Mesothelial cell of epicardium (in vitro differentiated cells): Measurements from ENCODE around the gene PAX6. TPM values are rescaled to one million over a fixed set of nuclear protein-coding genes. Genes with fewer than 3 reads are reported as not detected.

Experiments
- DNase-seq, 2 experiments: peaks; one replicate each; pipeline ENCODE4 v3.0.0; 2021; ENCODE audit warnings: low spot score in 2 of 2; ENCODE audit not compliant: unreplicated experiment in 2 of 2
- H3K27ac Mint-ChIP-seq: 2 replicates; pipeline ENCODE4 v1.8.0; 2021; ENCODE audit warnings: mixed read lengths
- H3K27me3 Mint-ChIP-seq: 2 replicates; pipeline ENCODE4 v1.8.0; 2021; ENCODE audit warnings: low read depth, mixed read lengths
- H3K36me3 Mint-ChIP-seq: 2 replicates; pipeline ENCODE4 v1.8.0; 2021; ENCODE audit warnings: mixed read lengths
- H3K4me1 Mint-ChIP-seq: 2 replicates; pipeline ENCODE4 v1.8.0; 2021; ENCODE audit warnings: mixed read lengths
- H3K4me3 Mint-ChIP-seq: 2 replicates; pipeline ENCODE4 v1.8.0; 2021; ENCODE audit warnings: mild to moderate bottlenecking, moderate library complexity, mixed read lengths
- H3K9me3 Mint-ChIP-seq: 2 replicates; pipeline ENCODE4 v1.8.0; 2021; ENCODE audit warnings: mixed read lengths
- total RNA-seq: library from RNA; stranded (reverse); gene quantifications from 3 replicates; pipeline ENCODE4 v1.2.1, GENCODE V29; 2021
- TF ChIP-seq, protein P1 (sequence below): fragments of 200-600 bp; sonication (generic); IDR thresholded peaks from one replicate; pipeline ENCODE4 v1.5.0; 2021; ENCODE audit warnings: antibody characterized with exemption; ENCODE audit not compliant: unreplicated experiment

The PAX6 gene
- total RNA-seq, 1 donor from 2014 or later = not detected

DNA sequence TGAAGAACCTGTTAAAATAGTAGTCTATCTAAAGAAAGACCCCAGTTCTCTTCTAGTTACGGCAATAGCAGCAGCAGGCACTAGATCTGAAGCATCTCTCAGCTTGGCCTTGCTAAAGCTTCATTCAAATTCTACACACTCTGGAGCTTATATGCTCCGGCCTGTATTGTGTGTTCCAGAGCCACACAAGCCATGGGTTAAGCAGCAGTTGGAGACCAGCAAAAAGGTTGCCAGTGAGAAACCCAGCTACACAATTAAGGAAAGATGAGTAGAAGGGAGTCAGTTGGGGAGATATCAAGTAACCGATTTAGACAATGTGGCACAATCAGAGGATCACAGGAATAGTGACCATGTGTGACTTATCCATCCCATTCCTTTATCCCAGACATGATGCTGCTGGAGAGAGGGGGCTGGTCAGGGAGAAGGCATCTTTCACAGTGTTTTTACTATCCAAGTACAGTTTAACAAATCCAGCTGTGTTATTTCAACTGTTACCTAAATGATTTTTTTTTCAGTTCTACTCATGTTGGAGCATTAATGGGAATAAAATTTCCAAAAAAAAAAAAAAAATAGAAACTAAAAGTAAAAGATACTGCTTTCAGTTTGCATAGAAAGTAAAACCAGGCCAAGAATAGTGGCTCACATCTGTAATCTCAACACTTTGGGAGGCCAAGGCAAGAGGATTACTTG lies 41.0 kb downstream of the PAX6 start:
- Mint-ChIP-seq H3K4me3 (no peak overlapping the region), H3K27me3 (no peaks in the 10 kb centered on the region), H3K9me3 (no peaks in the 10 kb centered on the region), H3K36me3 (no peaks in the 10 kb centered on the region), H3K4me1 (no peaks in the 10 kb centered on the region), H3K27ac (no peak overlapping the region)
- TF ChIP-seq, protein P1, sequence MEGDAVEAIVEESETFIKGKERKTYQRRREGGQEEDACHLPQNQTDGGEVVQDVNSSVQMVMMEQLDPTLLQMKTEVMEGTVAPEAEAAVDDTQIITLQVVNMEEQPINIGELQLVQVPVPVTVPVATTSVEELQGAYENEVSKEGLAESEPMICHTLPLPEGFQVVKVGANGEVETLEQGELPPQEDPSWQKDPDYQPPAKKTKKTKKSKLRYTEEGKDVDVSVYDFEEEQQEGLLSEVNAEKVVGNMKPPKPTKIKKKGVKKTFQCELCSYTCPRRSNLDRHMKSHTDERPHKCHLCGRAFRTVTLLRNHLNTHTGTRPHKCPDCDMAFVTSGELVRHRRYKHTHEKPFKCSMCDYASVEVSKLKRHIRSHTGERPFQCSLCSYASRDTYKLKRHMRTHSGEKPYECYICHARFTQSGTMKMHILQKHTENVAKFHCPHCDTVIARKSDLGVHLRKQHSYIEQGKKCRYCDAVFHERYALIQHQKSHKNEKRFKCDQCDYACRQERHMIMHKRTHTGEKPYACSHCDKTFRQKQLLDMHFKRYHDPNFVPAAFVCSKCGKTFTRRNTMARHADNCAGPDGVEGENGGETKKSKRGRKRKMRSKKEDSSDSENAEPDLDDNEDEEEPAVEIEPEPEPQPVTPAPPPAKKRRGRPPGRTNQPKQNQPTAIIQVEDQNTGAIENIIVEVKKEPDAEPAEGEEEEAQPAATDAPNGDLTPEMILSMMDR = no peak
- DNase-seq = no peak

DNA sequence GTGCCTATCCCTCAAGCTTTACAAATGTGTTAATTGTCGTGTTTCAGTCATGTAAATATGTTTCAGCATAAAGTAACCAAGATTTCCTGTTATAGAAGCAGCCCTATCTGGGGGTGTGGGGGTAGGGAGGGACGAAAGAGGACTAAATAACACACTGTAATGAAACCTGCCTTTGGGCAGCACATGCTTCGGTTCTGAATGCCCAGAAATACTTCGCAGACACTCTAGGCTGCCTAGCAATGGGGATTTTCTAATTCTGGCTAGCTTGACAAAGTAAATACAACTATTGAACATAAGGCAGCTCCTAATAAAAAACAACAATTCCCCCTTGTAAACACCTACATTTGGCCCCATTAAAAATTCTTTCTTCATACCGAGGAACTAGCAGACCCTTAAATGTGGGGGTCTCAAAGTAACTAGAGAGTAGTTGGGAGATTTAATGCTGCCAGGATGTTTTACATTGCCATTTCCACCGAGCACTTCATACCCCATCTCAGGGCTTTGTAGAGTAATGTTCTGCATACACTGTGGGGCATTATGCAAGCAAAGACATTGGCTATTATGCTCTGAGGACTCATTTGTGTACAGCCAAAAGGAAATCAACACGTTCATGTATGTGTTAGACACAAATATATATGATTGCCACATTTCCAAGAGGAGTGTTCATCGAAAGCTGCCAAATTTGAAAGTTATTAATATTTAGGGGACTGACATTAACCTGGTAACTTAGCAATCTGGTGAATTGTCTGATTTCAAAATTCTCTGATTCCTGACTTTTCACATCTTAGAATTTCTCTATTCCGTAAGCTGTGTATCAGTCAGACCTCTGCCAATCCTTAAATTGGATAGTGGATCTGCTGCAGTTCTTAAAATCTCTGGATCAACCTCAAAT lies 42.1 kb downstream of the PAX6 start:
- Mint-ChIP-seq H3K27ac (no peak overlapping the region), H3K36me3 (no peaks in the 10 kb centered on the region), H3K4me3 (no peak overlapping the region), H3K9me3 (no peaks in the 10 kb centered on the region), H3K4me1 (no peaks in the 10 kb centered on the region), H3K27me3 (no peaks in the 10 kb centered on the region)
- TF ChIP-seq, protein P1 = no peak
- DNase-seq = no peak

DNA sequence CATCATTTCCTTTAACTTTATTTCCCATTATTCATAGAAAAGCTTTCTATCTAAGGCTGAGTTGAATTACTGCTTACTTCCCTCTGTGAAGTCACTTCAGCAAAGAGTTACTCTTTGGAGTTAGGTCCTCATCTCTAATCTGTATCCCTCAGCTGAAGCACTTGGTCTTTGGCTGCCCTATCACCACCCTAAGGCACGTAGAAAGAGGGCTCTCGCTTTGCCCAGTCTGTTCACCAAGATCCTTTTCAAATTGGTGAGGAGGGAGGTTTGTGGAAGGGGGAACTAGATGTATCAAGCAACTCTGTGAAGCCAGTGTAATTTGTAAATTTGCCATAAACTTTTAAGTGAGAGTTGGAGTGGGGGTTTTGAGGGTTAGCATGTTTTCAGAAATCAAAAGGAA lies 43.4 kb downstream of the PAX6 start:
- Mint-ChIP-seq H3K4me3 (no peak overlapping the region), H3K4me1 (no peaks in the 10 kb centered on the region), H3K27me3 (no peaks in the 10 kb centered on the region), H3K27ac (no peak overlapping the region), H3K9me3 (no peaks in the 10 kb centered on the region), H3K36me3 (no peaks in the 10 kb centered on the region)
- no peak for DNase-seq
- TF ChIP-seq, protein P1 = no peak

DNA sequence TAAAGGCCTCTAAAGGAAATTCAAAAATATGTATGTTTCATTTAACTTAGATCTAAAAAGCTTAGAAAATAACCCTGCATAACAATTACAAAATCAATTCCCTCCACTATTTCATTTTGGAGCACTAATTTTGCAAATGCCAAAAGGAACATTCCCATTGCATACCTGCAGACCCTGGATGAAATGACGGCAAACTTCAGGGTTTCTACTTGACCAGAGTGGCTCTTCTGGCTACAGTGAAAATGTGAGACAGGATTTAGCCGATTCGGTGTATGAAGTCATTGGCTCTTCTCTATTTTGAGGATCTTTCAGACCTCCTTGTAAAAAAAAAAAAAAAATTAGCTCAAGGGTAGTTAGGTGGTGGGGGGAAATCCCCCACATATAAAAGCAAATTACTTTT lies 44.1 kb downstream of the PAX6 start:
- no peaks in the 10 kb centered on the region for H3K4me1 Mint-ChIP-seq

DNA sequence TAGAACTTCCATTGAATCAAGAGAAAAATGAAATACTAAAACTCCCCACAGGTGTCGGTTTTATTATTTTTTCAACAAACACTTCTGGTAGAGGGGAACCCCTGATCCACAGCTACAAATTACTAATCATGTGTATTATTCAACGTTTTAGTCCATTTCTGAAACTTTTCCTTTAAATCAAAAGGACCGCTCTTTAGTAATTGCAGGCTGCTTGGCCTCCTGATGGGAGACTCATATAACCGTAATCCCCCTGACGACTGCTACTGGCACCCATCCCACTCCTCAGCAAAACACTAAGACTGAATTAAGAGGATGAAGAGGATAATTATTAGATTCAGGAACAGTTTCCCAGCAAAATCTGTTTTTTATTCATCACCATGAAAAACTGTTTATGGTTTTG lies 46.4 kb downstream of the PAX6 start:
- no peak for DNase-seq
- Mint-ChIP-seq H3K9me3 (no peaks in the 10 kb centered on the region), H3K36me3 (no peaks in the 10 kb centered on the region), H3K27me3 (no peaks in the 10 kb centered on the region), H3K27ac (no peak overlapping the region), H3K4me1 (no peaks in the 10 kb centered on the region), H3K4me3 (no peak overlapping the region)
- TF ChIP-seq, protein P1 = no peak

More for the DNA sequence above, 44.1 kb downstream of the PAX6 start:
- H3K36me3 Mint-ChIP-seq = no peaks in the 10 kb centered on the region
- no peak overlapping the region for H3K4me3 Mint-ChIP-seq
- DNase-seq = no peak
- H3K27ac Mint-ChIP-seq = no peak overlapping the region
- H3K9me3 Mint-ChIP-seq = no peaks in the 10 kb centered on the region
- TF ChIP-seq, protein P1 = no peak
- H3K27me3 Mint-ChIP-seq = no peaks in the 10 kb centered on the region
